ENCODE data around the gene NEMP2.
"Not testable (repeated sequence)": the region's sequence is repeated elsewhere in the genome, so short reads cannot be mapped to it uniquely, and the experiment has no call there.

NEMP2 gene

DNA sequence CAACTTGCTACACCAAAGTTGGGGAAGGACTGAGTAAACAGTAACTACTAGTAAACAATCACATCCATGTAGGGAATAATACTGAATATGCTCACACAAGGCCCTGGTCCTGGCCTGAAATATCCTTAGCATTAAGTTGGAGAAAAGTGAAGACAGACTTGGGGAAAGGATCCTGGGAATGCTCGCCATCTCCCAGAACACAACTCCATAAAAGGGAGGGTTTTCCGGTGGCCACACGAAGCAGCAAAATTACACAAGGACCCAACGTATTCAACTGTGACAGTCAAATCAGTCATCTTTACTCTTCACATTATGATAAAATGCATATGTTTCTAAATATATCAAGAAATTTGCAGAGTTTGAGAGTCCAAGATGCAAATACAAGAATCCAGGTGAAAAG, 7.3 kb downstream of the NEMP2 start:
- no peak for DNase-seq

DNA sequence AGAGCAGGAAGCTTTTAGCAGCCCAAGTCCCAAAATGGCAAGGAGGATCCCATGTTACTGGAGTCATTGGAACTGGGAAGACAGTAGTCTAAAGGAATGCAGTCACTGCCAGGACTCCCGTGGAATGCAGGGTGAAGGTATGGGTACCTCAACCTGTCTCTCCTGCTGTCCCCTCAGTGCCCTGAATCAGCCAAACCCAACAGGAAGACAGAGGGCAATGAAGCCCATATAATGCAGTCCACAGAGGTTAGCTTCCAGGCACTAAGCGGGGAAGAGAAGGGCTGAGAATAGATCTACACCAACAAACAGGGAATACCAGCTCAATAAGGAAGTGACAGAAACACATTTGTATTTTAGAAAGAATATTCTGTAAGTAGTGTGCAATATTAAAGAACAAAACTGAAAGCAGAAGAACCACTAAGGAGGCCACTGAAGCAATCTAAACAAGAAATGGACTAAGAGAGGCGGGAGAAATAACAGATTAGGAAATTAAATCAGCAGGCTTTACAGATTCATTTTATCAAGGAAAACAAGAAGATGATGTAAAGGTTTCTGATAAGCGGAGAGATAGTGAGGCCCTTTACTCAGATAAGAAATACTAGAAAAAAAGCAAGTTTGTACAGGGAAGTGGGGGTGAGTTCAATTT, 8.3 kb downstream of the NEMP2 start:
- no peak for DNase-seq

DNA sequence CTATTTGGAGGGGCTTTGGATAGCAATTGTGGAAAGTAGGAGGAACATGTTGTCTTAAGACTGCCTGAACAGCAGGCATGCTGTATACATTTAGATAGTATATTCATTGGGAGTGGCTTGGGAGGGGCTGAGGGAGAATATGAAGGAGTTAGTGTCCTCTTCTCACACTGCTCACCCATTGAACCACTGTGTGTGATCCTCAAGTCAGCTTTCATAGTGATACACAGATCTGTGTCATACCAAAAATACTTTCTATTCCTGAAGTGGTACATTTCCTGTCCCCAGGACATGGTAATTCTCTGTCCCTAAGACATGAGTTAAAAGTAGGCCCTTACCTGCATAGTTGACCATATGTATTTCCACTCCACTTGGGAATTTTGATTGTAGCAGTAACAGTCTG, 9.6 kb downstream of the NEMP2 start:
- no peak for DNase-seq

DNA sequence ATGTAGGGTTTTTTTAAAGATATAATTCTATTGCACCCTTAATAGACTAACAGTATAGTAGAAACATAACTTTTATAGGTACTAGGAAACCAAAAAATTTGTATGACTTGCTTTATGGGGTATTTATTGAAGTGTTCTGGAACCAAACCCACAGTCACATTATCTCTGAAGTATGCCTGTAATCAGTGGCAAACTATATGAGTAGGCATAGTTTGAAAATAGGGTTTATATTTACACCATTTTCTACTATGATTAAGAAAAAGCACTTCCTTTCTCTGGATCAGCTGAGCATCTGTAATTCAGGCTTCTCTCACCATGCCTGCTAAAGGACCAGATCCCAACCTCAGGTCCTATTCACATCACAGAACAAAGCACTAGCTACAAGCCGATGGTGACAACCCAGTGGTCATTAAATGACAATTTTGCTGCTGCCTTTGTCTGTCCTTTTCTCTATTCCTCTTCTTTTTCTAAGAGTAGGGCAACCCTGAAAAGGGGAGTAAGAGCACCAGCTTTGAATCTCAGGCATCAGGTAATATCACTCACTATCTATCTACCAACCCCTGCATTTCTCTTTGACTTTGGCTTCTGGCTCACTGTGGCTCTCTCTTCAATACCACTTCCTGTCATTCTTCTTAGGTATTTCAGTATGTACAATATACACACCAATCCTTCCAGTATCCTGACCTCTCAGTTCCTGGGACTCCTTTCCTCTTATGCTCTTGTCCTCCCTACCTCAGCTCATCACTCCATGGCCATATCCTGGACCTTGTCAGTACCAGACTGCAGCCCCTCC, 14.4 kb downstream of the NEMP2 start:
- DNase-seq: no peak

DNA sequence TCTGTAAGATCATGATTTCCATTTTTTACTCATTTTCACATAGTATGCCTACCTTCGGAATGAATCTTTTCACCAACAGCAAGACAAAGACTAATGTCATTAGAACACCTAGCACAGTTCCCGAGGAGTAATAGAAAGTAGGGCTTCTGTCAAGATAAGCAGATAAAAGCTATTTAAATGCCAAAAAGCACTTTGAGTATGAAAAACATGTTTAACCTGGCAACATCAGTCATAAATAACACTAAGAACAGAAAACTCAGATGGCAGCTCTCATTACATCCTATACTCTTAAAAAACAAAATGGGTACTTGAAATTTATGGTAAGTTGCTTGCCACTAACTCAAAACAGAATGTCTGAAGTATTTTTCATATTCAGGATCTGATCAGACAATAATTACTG, 17.1 kb downstream of the NEMP2 start:
- no peak for DNase-seq

DNA sequence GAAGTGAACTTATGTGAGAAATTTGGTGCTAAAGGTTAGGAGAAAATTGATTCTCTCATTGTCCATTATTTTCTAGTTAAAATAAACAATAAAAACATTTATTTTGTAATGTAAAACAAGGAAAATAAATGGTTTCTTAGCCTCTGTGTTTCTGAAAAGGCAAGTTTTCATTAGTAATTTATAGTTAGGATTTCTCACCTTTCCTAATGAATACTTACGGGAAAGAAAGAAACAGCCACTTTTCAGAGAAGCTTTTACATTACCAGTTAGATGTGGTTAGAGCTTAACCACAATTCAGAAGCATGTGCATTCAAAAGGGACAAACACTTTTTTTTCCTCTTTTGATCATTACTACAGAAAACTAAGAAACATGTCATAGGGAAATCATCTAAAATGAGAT, 18.8 kb downstream of the NEMP2 start:
- no peak for DNase-seq

DNA sequence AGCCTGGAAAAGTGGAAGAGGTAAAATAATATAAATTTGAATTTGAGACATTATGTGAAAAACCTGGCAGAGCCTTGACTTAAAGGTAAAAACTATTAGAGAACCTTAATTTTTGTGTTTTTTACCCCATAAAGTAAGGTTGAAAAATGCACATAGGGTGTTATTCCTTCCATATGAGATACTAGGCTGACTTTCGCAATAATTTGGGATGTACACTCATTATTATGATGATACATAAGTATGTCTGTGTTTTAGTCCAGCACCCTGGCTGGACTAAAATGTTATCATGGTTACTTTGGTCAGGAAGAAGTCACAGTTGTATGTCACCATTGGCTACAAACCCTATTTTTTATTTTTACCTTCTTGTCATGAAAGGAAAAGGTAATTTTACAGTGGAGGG, 19.8 kb downstream of the NEMP2 start:
- no peak for DNase-seq

DNA sequence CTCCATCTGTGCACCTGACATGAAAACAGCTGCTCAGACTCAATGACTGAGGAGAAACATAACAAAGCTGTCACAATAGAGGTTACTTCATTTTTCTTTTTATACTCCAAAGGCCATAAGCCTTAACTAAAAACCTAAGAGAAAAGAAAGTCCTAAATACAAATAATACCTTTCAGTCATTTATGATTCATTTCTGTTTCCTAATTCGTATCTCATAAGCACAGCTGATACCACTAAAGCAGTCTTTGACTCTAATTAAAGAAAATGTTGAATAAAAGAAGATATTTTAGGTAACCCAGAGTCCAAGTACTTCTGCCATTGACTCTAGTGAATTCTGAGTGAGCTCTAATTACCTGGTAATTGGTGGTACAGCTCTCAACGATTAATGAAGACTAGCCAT, 20.6 kb downstream of the NEMP2 start:
- DNase-seq: no peak

DNA sequence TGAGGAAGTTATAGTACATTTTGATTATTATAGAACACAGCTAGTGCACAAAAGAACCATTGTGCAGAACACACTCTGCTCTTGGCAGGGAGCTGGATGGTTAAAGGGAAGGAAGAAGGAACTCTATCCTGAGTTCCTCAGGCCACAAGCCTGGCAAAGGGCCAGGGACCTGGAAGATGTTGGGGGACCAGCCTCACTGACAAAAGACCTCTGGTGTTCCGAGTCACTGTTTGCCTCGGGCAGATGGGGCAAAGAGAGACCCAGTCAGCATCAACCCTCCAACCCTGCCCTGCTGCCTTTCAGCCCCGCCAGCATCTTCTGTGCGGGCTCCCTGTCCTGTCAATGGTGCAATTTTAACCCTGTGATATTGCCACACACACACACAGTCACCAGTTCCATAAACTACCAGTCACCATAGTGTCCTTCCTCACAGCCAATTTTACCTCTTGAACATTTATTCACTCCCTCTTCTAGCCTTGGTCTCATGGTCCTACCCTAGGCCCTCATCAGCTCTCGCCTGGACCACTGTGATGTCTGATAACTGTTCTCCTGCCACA, 21.9 kb downstream of the NEMP2 start:
- no peak for DNase-seq

DNA sequence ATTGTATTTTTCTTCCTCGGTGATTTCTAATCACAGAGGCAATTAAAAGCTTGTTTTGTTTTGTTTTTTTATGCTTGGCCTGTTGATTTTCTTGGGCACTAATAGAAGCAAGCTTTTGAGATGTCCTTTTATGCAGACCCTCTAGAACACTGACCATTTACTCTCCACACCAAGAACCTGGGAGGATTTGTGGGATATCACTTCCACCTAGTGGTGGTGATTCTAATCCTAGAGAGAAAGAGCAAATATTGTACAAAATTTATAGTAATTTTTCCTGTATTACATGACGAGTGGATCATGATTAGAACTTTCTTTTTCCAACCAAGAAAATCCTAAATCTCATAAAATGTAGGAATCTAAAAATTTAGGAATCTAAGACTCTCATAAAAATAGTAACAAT, 23.4 kb downstream of the NEMP2 start:
- DNase-seq: peak in 1 of 51 donors; percentile 14

DNA sequence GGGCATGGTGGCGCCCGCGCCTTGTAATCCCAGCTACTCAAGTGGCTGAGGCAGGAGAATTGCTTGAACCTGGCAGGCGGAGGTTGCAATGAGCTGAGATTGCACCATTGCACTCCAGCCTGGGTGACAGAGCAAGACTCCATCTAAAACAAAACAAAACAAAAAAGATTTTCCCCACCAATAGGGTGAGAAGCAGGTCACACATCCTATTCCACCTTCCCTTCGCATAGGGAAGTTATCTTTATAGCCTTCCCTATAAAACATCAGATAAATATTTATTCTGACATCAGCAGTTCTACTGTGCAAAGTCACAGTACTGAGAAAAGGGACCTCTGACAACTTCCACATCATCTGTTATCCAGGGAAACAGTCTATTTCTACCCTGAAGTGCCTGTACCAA, 24.6 kb downstream of the NEMP2 start:
- DNase-seq: not testable (repeated sequence)

DNA sequence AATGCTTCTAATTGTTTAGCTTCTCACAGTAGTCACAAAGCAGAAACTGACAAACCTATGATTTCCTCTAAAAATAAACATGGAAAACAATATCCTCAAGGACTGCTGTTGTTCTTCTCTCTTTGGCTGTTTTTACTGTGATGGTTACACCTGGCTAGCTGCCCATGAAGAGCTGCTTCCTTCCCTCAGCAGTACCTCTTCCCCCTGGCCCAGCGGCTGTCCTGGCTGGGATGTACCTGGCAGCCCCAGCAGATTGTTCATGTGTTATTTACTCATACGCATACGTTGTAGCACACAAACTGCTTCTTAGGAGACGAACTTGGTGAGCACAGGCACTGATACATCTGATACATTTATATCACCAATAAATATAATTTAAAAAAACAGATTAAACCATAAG, 27.4 kb downstream of the NEMP2 start:
- peak in 1 of 51 donors; percentile 16 for DNase-seq

DNA sequence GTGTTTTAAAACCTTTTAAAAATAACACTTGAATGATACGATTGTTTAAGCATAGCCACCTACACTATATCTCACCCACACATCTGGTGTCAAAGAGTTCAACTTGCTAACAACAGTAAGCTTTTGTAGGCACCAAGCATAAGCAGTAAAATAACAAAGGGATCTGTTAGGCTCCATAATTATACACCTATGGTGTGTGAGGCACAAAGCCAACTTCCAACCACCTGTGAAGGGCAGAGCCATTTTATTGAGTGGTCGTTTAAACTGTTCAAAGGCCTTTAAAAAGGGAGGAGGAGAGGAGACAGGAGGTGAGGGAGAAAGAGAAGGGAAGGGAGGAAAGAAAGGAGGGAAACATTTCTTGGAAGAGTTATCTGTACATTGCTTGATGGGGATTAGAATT, 27.9 kb downstream of the NEMP2 start:
- peak in 1 of 51 donors; percentile 14 for DNase-seq

DNA sequence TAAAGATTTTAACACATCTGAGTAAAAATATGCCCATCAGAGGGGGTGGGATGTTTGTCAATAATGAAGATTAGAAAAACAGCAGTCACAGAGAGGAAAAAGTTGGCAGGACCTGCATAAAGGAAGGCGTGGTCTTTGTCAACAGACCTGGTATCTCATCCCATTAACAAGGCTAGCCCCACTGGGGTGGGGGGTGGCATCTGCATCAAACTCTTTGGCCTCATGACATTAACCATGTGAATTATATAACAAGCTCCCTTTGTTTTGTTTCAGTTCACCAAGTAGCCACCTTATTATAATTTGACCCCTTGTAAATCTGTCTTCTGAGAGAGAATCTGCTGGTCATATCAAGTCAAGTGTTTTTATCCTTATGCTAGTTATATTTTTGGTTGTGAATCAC, 28.8 kb downstream of the NEMP2 start:
- no peak for DNase-seq

DNA sequence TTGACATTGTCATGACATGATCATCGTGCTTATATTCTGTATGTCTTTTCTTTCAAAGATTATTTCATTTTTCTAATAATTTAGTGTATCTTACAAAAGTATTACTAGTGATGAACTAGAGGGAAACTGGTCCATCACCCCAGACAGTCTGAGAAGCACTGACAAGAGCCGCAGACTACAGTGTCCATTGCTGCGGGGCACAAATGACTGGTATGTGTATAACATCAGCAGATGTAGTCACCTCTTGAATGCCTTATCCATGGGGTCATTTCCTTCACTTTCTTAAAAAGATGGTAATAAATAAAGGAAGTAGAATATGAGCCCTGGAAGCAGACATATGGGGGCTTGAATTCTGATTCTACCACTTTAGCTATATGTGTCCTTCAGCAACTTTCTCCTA, 29.6 kb downstream of the NEMP2 start:
- DNase-seq: no peak

DNA sequence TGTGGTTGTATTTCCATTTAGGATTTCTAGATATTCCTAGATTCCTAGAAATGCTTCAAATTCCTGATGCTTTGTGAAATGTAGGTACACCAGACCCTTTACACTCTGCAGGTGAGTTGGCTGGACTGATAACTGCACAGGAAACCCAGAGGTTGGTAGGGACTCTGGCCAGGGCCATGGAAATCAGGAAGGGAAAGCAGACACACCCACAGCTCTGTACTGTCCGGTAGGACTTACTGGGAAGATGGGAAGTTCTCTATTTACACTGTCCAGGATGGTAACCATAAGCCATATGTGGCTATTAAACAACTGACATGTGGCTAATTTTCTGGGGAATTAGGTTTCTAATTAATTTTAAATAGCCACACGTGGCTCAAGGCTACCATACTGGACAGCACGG, 31.4 kb downstream of the NEMP2 start:
- DNase-seq: no peak

DNA sequence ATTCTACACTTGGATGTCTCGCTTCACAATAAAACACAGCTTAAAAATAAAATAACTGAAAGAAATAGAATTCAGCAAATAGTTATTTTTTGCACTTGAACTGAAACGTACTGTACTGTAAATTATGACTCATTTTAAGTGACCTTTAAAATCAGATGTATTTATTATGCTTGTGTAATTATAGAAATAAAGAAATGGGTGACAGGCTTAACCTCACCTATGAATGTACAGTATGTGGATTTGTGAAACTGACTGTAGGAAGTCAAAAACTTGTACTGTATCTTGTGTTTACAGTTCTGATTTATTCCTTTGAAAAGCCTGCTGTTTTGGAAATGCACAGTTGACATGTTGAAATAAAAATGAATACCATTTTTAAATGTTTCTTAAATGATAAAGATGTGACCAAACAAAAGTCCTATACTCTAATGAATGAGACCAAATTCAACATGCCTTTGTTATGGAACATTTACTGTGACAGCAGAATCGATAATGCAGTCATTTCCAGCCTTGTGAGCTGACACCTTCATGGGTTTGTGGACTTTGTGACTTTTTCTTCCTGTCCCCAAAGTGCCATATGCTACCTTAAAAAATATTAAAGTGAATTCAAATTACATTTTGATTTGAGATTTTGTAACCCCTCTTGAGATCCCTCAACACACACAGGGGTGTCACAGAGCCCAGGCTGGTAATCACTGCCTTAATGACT, 32.7 kb downstream of the NEMP2 start:
- DNase-seq: no peak

DNA sequence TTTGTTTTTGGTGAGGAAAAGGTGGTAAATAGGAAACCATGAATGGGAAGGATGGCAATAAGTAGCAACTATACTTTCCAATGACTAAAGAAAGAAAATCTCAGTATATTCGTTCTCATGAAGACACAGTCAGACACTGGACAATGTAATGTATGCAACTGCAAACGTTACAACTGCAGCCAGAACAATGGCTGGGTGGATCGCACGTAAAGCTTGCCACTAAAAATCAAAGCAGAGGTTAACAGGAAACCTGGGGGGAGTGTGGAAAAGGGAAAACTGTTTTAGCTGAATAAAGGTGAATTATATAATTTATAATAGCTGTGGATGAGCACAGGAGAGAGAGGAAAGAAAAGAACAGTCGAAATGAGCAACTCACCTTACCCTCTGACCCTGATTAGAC, 33.3 kb downstream of the NEMP2 start:
- DNase-seq: no peak

DNA sequence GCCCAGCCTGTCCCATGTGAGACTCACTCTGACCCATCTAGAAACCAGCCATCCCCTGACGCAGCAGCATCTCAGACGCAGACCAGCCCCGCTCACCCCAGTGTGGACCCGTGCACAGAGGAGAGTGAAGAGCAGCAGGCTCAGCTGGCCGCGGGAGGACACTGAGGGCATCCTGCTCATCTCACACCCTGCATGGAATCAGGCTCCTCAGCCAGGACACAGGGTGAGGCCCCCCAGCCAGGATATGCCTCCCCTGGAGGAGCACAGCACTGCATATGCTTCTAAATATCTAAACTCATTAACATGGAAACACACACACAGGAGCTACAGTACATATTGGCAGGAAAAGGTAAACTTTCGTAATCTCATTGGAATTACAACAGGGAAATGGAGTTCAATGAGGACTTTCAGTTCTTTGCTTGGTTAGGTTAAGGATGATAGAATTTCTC, 34.4 kb downstream of the NEMP2 start:
- peak in 3 of 51 donors; percentile 9 to 28 (median 13) for DNase-seq

DNA sequence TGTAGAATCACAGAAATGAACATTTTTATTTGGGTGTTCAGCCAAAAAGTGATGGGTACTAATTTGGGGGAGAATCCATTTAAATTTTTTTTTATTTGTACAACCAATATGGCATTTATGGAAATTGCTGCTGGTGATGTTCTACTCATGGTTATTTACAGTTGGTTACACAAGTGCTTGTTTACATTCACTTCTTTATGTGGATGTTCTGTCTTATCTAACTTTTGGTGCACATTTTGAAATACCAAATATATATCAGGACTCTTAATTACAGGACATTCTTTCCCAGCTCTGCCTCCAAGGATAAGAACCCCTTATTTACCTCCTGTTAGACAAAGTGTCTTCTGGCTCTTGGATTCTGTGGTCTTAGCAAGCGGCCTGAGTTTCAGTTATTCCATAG, 35.2 kb downstream of the NEMP2 start:
- no peak for DNase-seq

DNA sequence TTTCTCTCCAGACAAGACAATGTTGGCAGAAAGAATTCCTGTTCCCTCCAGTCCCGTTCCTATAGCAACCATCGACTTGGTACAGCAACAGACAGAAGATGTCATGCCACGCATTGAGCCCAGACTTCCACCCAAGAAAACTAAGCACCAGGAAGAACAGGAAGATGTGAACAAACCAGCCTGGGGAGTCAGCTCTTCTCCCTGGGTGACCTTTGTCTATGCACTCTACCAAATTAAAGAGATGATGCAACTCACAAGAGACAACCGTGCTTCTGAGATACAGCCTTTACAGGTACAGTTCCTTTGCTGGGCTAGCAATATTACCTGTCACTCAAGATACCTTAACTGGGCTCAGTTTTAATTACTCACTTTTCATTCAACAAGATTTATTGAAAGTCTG, 37.1 kb downstream of the NEMP2 start:
- peak in 2 of 51 donors; percentile 16 to 20 for DNase-seq

DNA sequence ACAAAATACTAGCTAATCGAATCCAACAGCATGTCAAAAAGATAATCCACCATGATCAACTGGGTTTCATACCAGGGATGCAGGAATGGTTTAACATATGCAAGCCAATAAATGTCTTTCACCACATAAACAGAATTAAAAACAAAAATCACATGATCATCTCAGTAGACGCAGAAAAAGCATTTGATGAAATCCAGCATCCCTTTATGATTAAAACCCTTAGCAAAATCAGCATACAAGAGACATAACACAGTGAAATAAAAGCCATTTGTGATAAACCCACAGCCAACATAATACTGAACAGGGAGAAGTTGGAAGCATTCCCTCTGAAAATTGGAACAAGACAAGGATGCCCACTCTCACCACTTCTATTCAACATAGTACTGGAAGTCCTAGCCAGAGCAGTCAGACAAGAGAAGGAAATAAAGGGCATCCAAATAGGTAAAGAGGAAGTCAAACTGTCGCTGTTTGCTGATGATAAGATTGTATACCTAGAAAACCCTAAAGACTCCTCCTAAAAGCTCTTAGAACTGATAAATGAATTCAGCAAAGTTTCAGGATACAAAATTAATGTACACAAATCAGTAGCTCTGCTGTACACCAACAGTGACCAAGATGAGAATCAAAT, 39.8 kb downstream of the NEMP2 start:
- not testable (repeated sequence) for DNase-seq

All from hypothalamus (tissue), 51 donors.